GM12878 (cell line): ENCODE data around the gene SERINC1. TPM values are rescaled to one million over a fixed set of nuclear protein-coding genes. Genes with fewer than 3 reads are reported as not detected.

Experiments
- CBFB ChIP-seq: IDR thresholded peaks from 2 replicates; pipeline ENCODE4 v1.6.1; 2016; ENCODE audit warnings: antibody characterized with exemption, low read depth
- CUX1 ChIP-seq: IDR thresholded peaks from 2 replicates; pipeline ENCODE4 v1.6.1; 2012; ENCODE audit warnings: improper control_type of control experiment, low read depth, low read length; ENCODE audit not compliant: insufficient replicate concordance
- ESRRA ChIP-seq: IDR thresholded peaks from 2 replicates; pipeline ENCODE4 v1.6.1; 2012; ENCODE audit warnings: mild to moderate bottlenecking, low read length, improper control_type of control experiment
- MEF2A ChIP-seq: IDR thresholded peaks from 2 replicates; pipeline ENCODE4 v1.6.1; 2011; ENCODE audit warnings: low read depth, mild to moderate bottlenecking, low read length, moderate library complexity; ENCODE audit not compliant: insufficient read depth
- PKNOX1 ChIP-seq: fragments of 450-650 bp; IDR thresholded peaks from 2 replicates; pipeline ENCODE4 v1.6.1; 2016; ENCODE audit warnings: mild to moderate bottlenecking
- POLR2A ChIP-seq: IDR thresholded peaks from 2 replicates; pipeline ENCODE4 v1.6.1; 2011; ENCODE audit warnings: low read depth, mild to moderate bottlenecking, low read length
- REST ChIP-seq: IDR thresholded peaks from 2 replicates; pipeline ENCODE4 v1.6.1; 2012; ENCODE audit warnings: mild to moderate bottlenecking, low read depth, low read length
- SMAD1 ChIP-seq: fragments of 450-650 bp; IDR thresholded peaks from 2 replicates; pipeline ENCODE4 v1.6.1; 2018; ENCODE audit warnings: mild to moderate bottlenecking, low read depth; ENCODE audit not compliant: partially characterized antibody
- SUZ12 ChIP-seq: fragments of 200-600 bp; sonication (generic); IDR thresholded peaks from one replicate; pipeline ENCODE4 v1.6.1; 2018; ENCODE audit warnings: antibody characterized with exemption, mild to moderate bottlenecking; ENCODE audit not compliant: unreplicated experiment
- TCF7 ChIP-seq: IDR thresholded peaks from 2 replicates; pipeline ENCODE4 v1.6.1; 2014; ENCODE audit warnings: antibody characterized with exemption, borderline replicate concordance
- USF2 ChIP-seq: IDR thresholded peaks from 2 replicates; pipeline ENCODE4 v1.6.1; 2011; ENCODE audit warnings: low read depth, low read length, improper control_type of control experiment, borderline replicate concordance
- ZNF24 ChIP-seq: fragments of 450-650 bp; IDR thresholded peaks from 2 replicates; pipeline ENCODE4 v1.6.1; 2017; ENCODE audit warnings: antibody characterized with exemption, mild to moderate bottlenecking
- ZNF687 ChIP-seq: fragments of 450-650 bp; IDR thresholded peaks from 2 replicates; pipeline ENCODE4 v1.6.1; 2017; ENCODE audit warnings: mild to moderate bottlenecking, moderate library complexity
- polyA plus RNA-seq, 11 experiments: library from polyadenylated mRNA; depleted of rRNA in 4 of 11; unstranded in 6 of 11; stranded (reverse) in 5 of 11; fragments of >200 nt; fragmentation: Nextera tagmentation in 4 of 11; fragmentation: Illumina TruSeq in 1 of 11; extraction: Ambion mirVana in 4 of 11; extraction: Trizol in 1 of 11; gene quantifications; 1 replicate in 1 of 11; 2 replicates in 10 of 11; pipeline versions ENCODE4 v1.2.1 to v1.2.3, GENCODE V29; 2011 to 2016; ENCODE audit warnings: inconsistent platforms in 2 of 11, missing spikeins in 2 of 11, low read depth in 1 of 11
- total RNA-seq, 4 experiments: library from RNA; depleted of rRNA in 3 of 4; stranded (reverse); fragments of >200 nt in 3 of 4; fragmentation: Illumina TruSeq in 1 of 4; extraction: Trizol in 1 of 4; gene quantifications; 2 replicates each; pipeline versions ENCODE4 v1.2.1 to v1.2.3, GENCODE V29; 2013 to 2021

The SERINC1 gene
- total and polyA plus RNA-seq, 10 of the 15 experiments (the other 5 are each of a cell fraction or from before 2014, with no cell fraction given), result 18.5 to 45.7 (median 31.1) TPM

- TF ChIP-seq REST, result no peak
- TF ChIP-seq ESRRA, result no peak
- TF ChIP-seq POLR2A, result peak; percentile 91
- TF ChIP-seq ZNF687, result no peak
- no peak for TF ChIP-seq CUX1
- TF ChIP-seq SMAD1, result no peak
- peak; percentile 57 for TF ChIP-seq PKNOX1
- TF ChIP-seq ZNF24, result no peak
- TF ChIP-seq TCF7, result no peak
- no peak for TF ChIP-seq MEF2A
- no peak for TF ChIP-seq SUZ12
- no peak for TF ChIP-seq CBFB
- no peak for TF ChIP-seq USF2
These were observed at the start of gene SERINC1 (continued) for GRCh38 chr6:122471107-122472021.
